SK-N-SH (cell line): ENCODE data around the gene HTR7. TPM values are rescaled to one million over a fixed set of nuclear protein-coding genes. Genes with fewer than 3 reads are reported as not detected.

Experiments
- CTCF ChIA-PET: fragments of 300-600, 350-600 bp; formaldehyde crosslinking; extraction: SDS; loops from one replicate; lab custom pipeline; 2021; lab: Yijun Ruan, JAX
- POLR2A ChIA-PET: fragments of 350-600 bp; sonication (Branson Sonifier 250); formaldehyde crosslinking; extraction: SDS; loops from one replicate; lab custom pipeline; 2020; ENCODE audit warnings: antibody characterized with exemption, inconsistent platforms; lab: Yijun Ruan, JAX
- DNase-seq: peaks from one replicate; pipeline ENCODE4 v3.0.0; 2012
- H2AFZ ChIP-seq: fragments of 200-600 bp; sonication (generic); 2 replicates; pipeline ENCODE4 v1.8.1; 2016; ENCODE audit warnings: antibody characterized with exemption, mild to moderate bottlenecking, low read depth
- H3F3A ChIP-seq: fragments of 200-600 bp; sonication (generic); replicated peaks from 2 replicates; pipeline ENCODE3; 2016; ENCODE audit warnings: antibody characterized with exemption, mild to moderate bottlenecking; ENCODE audit not compliant: insufficient read depth
- H3K27ac ChIP-seq, 2 experiments: fragments of 200-500 bp in 1 of 2; fragments of 200-600 bp in 1 of 2; sonication (Bioruptor generic) in 1 of 2; sonication (generic), shearing (Covaris generic) in 1 of 2; 2 replicates each; pipeline versions ENCODE4 v1.5.1 to v1.6.1; 2014 to 2016; ENCODE audit warnings: low read depth in 2 of 2, inconsistent platforms in 1 of 2, low read length in 1 of 2, mild to moderate bottlenecking in 1 of 2, mixed read lengths in 1 of 2
- H3K27me3 ChIP-seq: fragments of 200-600 bp; sonication (generic), shearing (Covaris generic); 2 replicates; pipeline ENCODE4 v1.6.1; 2016; ENCODE audit warnings: mixed run types; ENCODE audit not compliant: insufficient read depth
- H3K36me3 ChIP-seq, 2 experiments: fragments of 200-500 bp in 1 of 2; fragments of 200-600 bp in 1 of 2; sonication (Bioruptor generic) in 1 of 2; sonication (generic) in 1 of 2; replicated peaks in 1 of 2; 2 replicates each; pipeline versions ENCODE3 to v1.5.1; 2014 to 2016; ENCODE audit warnings: low read length in 1 of 2, mild to moderate bottlenecking in 1 of 2; ENCODE audit not compliant: insufficient read depth in 2 of 2, control insufficient read depth in 1 of 2
- H3K4me1 ChIP-seq, 2 experiments: fragments of 200-500 bp in 1 of 2; fragments of 200-600 bp in 1 of 2; sonication (Bioruptor generic) in 1 of 2; sonication (generic), shearing (Covaris generic) in 1 of 2; 2 replicates each; pipeline versions ENCODE4 v1.5.1 to v1.6.1; 2014 to 2016; ENCODE audit warnings: low read depth in 1 of 2, low read length in 1 of 2, mixed run types in 1 of 2; ENCODE audit not compliant: insufficient read depth in 2 of 2, control insufficient read depth in 1 of 2
- H3K4me2 ChIP-seq: fragments of 200-600 bp; sonication (generic), shearing (Covaris generic); 2 replicates; pipeline ENCODE4 v1.6.1; 2017; ENCODE audit warnings: mixed run types
- H3K4me3 ChIP-seq, 2 experiments: fragments of 200-500 bp in 1 of 2; fragments of 200-600 bp in 1 of 2; sonication (Bioruptor generic) in 1 of 2; sonication (generic), shearing (Covaris generic) in 1 of 2; 2 replicates each; pipeline versions ENCODE4 v1.5.1 to v1.8.1; 2014 to 2016; ENCODE audit warnings: low read depth in 2 of 2, inconsistent platforms in 1 of 2, low read length in 1 of 2, mild to moderate bottlenecking in 1 of 2, mixed read lengths in 1 of 2, moderate library complexity in 1 of 2
- H3K79me2 ChIP-seq: fragments of 200-600 bp; sonication (generic); 2 replicates; pipeline ENCODE4 v1.8.1; 2017; ENCODE audit warnings: mild to moderate bottlenecking; ENCODE audit not compliant: insufficient read depth
- H3K9ac ChIP-seq: fragments of 200-600 bp; sonication (generic); 2 replicates; pipeline ENCODE4 v1.6.1; 2017; ENCODE audit warnings: mixed run types
- H3K9me2 ChIP-seq: fragments of 200-600 bp; sonication (generic); 2 replicates; pipeline ENCODE4 v1.6.1; 2017; ENCODE audit warnings: mixed run types
- H3K9me3 ChIP-seq: fragments of 200-600 bp; sonication (generic); 2 replicates; pipeline ENCODE4 v1.6.1; 2017; ENCODE audit warnings: mixed run types, mild to moderate bottlenecking, moderate library complexity
- H4K20me1 ChIP-seq: fragments of 200-600 bp; sonication (generic); 2 replicates; pipeline ENCODE4 v1.6.1; 2017; ENCODE audit warnings: mild to moderate bottlenecking, mixed run types; ENCODE audit not compliant: insufficient read depth
- CHD2 ChIP-seq: fragments of 150-350 bp; IDR thresholded peaks from 2 replicates; pipeline ENCODE4 v1.6.1; 2018; ENCODE audit warnings: low read length; ENCODE audit not compliant: partially characterized antibody
- ELF1 ChIP-seq: IDR thresholded peaks from 2 replicates; pipeline ENCODE4 v1.4.0; 2012
- EP300 ChIP-seq, 2 experiments: IDR thresholded peaks; 2 replicates each; pipeline versions ENCODE4 v1.4.0 to v1.6.1; 2012; ENCODE audit warnings: borderline replicate concordance in 1 of 2, low read depth in 1 of 2, low read length in 1 of 2
- EZH2phosphoT487 ChIP-seq: fragments of 200-600 bp; sonication (generic); IDR thresholded peaks from 2 replicates; pipeline ENCODE4 v1.6.1; 2017; ENCODE audit warnings: low read depth, mixed run types, mild to moderate bottlenecking, antibody characterized with exemption, moderate library complexity, borderline replicate concordance
- FOSL2 ChIP-seq: IDR thresholded peaks from 2 replicates; pipeline ENCODE4 v1.4.0; 2012; ENCODE audit warnings: low read depth, mild to moderate bottlenecking, moderate library complexity, borderline replicate concordance
- FOXJ3 ChIP-seq: sonication (generic); formaldehyde crosslinking; IDR thresholded peaks from 2 replicates; pipeline ENCODE4 v1.5.1; 2020; ENCODE audit warnings: mild to moderate bottlenecking, missing genetic modification reagents
- IRF3 ChIP-seq: fragments of 150-350 bp; IDR thresholded peaks from 2 replicates; pipeline ENCODE4 v1.6.1; 2016; ENCODE audit warnings: mild to moderate bottlenecking, low read depth, low read length
- JUND ChIP-seq: IDR thresholded peaks from 2 replicates; pipeline ENCODE4 v1.4.0; 2012
- MAX ChIP-seq: IDR thresholded peaks from 2 replicates; pipeline ENCODE4 v1.4.0; 2012; ENCODE audit warnings: low read depth
- MEF2A ChIP-seq: IDR thresholded peaks from 2 replicates; pipeline ENCODE4 v1.4.0; 2012; ENCODE audit warnings: low read depth, borderline replicate concordance
- MXI1 ChIP-seq: IDR thresholded peaks from 2 replicates; pipeline ENCODE4 v1.6.1; 2012; ENCODE audit warnings: mild to moderate bottlenecking, low read depth, low read length, improper control_type of control experiment
- NFIC ChIP-seq: IDR thresholded peaks from 2 replicates; pipeline ENCODE4 v1.4.0; 2012; ENCODE audit warnings: borderline replicate concordance
- POLR2AphosphoS5 ChIP-seq: IDR thresholded peaks from 2 replicates; pipeline ENCODE4 v1.6.1; 2012; ENCODE audit warnings: low read depth, low read length
- RAD21 ChIP-seq: IDR thresholded peaks from 2 replicates; pipeline ENCODE4 v1.6.1; 2012; ENCODE audit warnings: mild to moderate bottlenecking, low read length
- REST ChIP-seq: IDR thresholded peaks from 2 replicates; pipeline ENCODE4 v1.6.1; 2012; ENCODE audit warnings: mild to moderate bottlenecking, low read depth, low read length, moderate library complexity
- RXRA ChIP-seq: IDR thresholded peaks from 2 replicates; pipeline ENCODE4 v1.4.0; 2012; ENCODE audit warnings: low read depth, mild to moderate bottlenecking, borderline replicate concordance
- TAF1 ChIP-seq: IDR thresholded peaks from 2 replicates; pipeline ENCODE4 v1.6.1; 2012; ENCODE audit warnings: low read depth, mild to moderate bottlenecking, low read length, moderate library complexity, borderline replicate concordance
- TEAD4 ChIP-seq: IDR thresholded peaks from 2 replicates; pipeline ENCODE4 v1.4.0; 2012; ENCODE audit warnings: mild to moderate bottlenecking, borderline replicate concordance; ENCODE audit not compliant: insufficient read depth
- ZBTB33 ChIP-seq: IDR thresholded peaks from 2 replicates; pipeline ENCODE4 v1.4.0; 2012; ENCODE audit warnings: low read depth, borderline replicate concordance
- WGBS: methylation state at CpG from one replicate; pipeline ENCODE4 v1.1.6; 2017; ENCODE audit warnings: low lambda C conversion rate; 5-methylcytosine and 5-hydroxymethylcytosine counted together
- polyA plus RNA-seq, 3 experiments: library from polyadenylated mRNA; depleted of rRNA; stranded (reverse); fragments of >200 nt; gene quantifications; 2 replicates each; pipeline ENCODE4 v1.2.3, GENCODE V29; 2012

The HTR7 gene
- polyA plus RNA-seq, 1 of the 3 experiments (the other 2 are of a cell fraction) = 0.16 TPM

GRCh38 chr10:90734415-90734814, 123.4 kb downstream of the HTR7 start:
- Histone ChIP-seq H3K9me3 (no peaks in the 10 kb centered on the region), H3K9ac (no peak overlapping the region), H2AFZ (no peak overlapping the region), H3K4me1 (no peaks in the 10 kb centered on the region), H3F3A (no peaks in the 10 kb centered on the region), H3K4me3 (no peak overlapping the region), H3K4me2 (no peak overlapping the region), H3K36me3 (no peaks in the 10 kb centered on the region), H3K27ac (no peak overlapping the region), H4K20me1 (no peaks in the 10 kb centered on the region), H3K79me2 (no peaks in the 10 kb centered on the region), H3K9me2 (no peaks in the 10 kb centered on the region), H3K27me3 (peaks cover 4% of the 10 kb centered on the region; the same call in 1 of the 2 replicates)
- CTCF ChIA-PET = interaction anchor here (0.6 kb wide), 1 partner anchor 131 kb away, joined by 3 read pairs; no protein-coding TSS in a partner anchor
- POLR2A ChIA-PET = no interaction called here
- WGBS = 9% methylated on average over 2 of the region's 2 CpGs
- TF ChIP-seq ZBTB33 = no peak
- TF ChIP-seq MAX = no peak
- TF ChIP-seq FOXJ3 = no peak
- no peak for TF ChIP-seq MXI1
- no peak for TF ChIP-seq ELF1
- no peak for TF ChIP-seq POLR2AphosphoS5
- TF ChIP-seq RXRA = no peak
- TF ChIP-seq TAF1 = no peak
- no peak for TF ChIP-seq REST
- no peak for TF ChIP-seq NFIC
- no peak for TF ChIP-seq MEF2A
- no peak for TF ChIP-seq EZH2phosphoT487
- TF ChIP-seq RAD21 = no peak
- TF ChIP-seq TEAD4 = no peak
- no peak for TF ChIP-seq CHD2
- no peak for TF ChIP-seq EP300 (IDR thresholded peaks at IDR 0.05; ENCODE audit: borderline replicate concordance in 1 of 2, low read depth in 1 of 2, low read length in 1 of 2)
- TF ChIP-seq FOSL2 = no peak
- no peak for TF ChIP-seq JUND
- no peak for TF ChIP-seq IRF3
- DNase-seq = no peak
